SU-DHL-6 (cell line): ENCODE data around the gene ST7.
"Not testable (repeated sequence)": the region's sequence is repeated elsewhere in the genome, so short reads cannot be mapped to it uniquely, and the experiment has no call there.

ENCODE experiments used
- H2AFZ ChIP-seq: fragments of 200-600 bp; sonication (generic); 2 replicates; pipeline ENCODE4 v1.6.1; 2014; ENCODE audit warnings: low read depth, mild to moderate bottlenecking, moderate library complexity, mixed read lengths, antibody characterized with exemption, low read length; ENCODE audit not compliant: severe bottlenecking
- H3F3A ChIP-seq: fragments of 200-600 bp; shearing (Covaris generic); 2 replicates; pipeline ENCODE4 v1.6.0; 2016; ENCODE audit warnings: antibody characterized with exemption, mild to moderate bottlenecking; ENCODE audit not compliant: insufficient read depth
- H3K27ac ChIP-seq: fragments of 200-600 bp; sonication (generic); 2 replicates; pipeline ENCODE4 v1.5.1; 2016; ENCODE audit warnings: low read depth, mild to moderate bottlenecking, low read length, moderate library complexity, mixed read lengths
- H3K27me3 ChIP-seq: fragments of 200-600 bp; sonication (generic), shearing (Covaris generic); 2 replicates; pipeline ENCODE4 v1.6.0; 2014; ENCODE audit warnings: mild to moderate bottlenecking, low read length
- H3K36me3 ChIP-seq: fragments of 200-600 bp; sonication (generic); 2 replicates; pipeline ENCODE4 v1.6.1; 2014; ENCODE audit warnings: mild to moderate bottlenecking, low read length, mixed read lengths
- H3K4me2 ChIP-seq: fragments of 300-600, 200-600 bp; shearing (Covaris generic), sonication (generic); 2 replicates; pipeline ENCODE4 v1.6.0; 2014; ENCODE audit warnings: low read length, low read depth, mild to moderate bottlenecking; ENCODE audit not compliant: poor library complexity, severe bottlenecking
- H3K4me3 ChIP-seq: fragments of 200-600 bp; sonication (generic); 2 replicates; pipeline ENCODE4 v1.5.1; 2014; ENCODE audit warnings: antibody characterized with exemption, low read length, mild to moderate bottlenecking, mixed read lengths; ENCODE audit not compliant: insufficient read depth, poor library complexity, severe bottlenecking
- H3K79me2 ChIP-seq: fragments of 200-600 bp; sonication (generic); 2 replicates; pipeline ENCODE4 v1.6.1; 2014; ENCODE audit warnings: mild to moderate bottlenecking, low read length, moderate library complexity; ENCODE audit not compliant: insufficient read depth
- H3K9ac ChIP-seq: fragments of 200-600 bp; sonication (generic); 2 replicates; pipeline ENCODE4 v1.7.0; 2014; ENCODE audit warnings: mild to moderate bottlenecking, low read length
- H3K9me2 ChIP-seq: fragments of 200-600 bp; sonication (generic); replicated peaks from 2 replicates; pipeline ENCODE4 v1.6.1; 2014; ENCODE audit warnings: low read length; ENCODE audit not compliant: insufficient read depth
- H3K9me3 ChIP-seq: fragments of 200-600 bp; sonication (generic); 2 replicates; pipeline ENCODE4 v1.6.1; 2014; ENCODE audit warnings: low read length, mixed read lengths; ENCODE audit not compliant: insufficient read depth
- H4K20me1 ChIP-seq: fragments of 200-600 bp; sonication (generic); 2 replicates; pipeline ENCODE4 v1.6.1; 2014; ENCODE audit warnings: low read depth, mild to moderate bottlenecking, antibody characterized with exemption, low read length, moderate library complexity, mixed read lengths
- CTCF ChIP-seq: fragments of 200-600 bp; sonication (generic); IDR thresholded peaks from one replicate; pipeline ENCODE4 v1.5.1; 2017; ENCODE audit warnings: antibody characterized with exemption, mild to moderate bottlenecking, low read length, moderate library complexity; ENCODE audit not compliant: insufficient read depth, poor library complexity, severe bottlenecking
- EZH2phosphoT487 ChIP-seq: fragments of 200-600 bp; sonication (generic), shearing (Covaris generic); conservative IDR thresholded peaks from 2 replicates; pipeline ENCODE4 v1.6.1; 2018; ENCODE audit warnings: mild to moderate bottlenecking, antibody characterized with exemption, low read length, moderate library complexity, mixed read lengths

ST7 gene

DNA sequence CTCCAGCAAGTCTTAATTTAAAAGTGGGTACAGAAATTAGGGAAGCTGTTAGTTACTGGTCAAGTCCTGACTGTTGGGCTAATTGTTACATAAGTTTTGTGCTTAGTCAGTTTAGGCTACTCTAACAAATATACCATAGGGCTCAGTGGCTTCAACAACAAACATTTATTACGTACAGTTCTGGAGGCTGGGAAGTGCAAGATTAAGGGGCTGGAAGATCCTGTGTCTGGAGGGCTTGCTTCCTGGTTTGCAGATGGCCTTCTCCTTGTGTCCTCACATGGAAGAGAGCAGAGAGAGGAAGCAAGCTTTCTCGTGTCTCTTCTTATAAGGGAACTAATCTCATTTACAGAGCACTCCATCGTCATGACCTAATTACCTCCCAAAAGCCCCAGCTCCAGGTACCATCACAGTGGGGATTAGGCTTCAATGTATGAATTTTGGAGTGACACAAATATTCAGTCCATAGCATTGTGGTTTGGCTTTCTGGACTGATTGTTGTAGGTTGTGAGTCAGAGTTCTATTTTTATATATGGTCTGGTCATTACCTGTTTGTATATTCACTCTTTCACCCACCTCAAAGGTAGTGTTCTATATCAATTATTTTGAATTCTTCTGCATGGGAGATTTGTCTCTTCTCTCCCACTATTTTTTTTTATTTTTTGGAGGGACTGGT, 17.1 kb downstream of the ST7 start:
- Histone ChIP-seq H3K27me3 (no peaks in the 10 kb centered on the region), H3K79me2 (no peaks in the 10 kb centered on the region), H3K9me3 (no peaks in the 10 kb centered on the region), H3K9me2 (no peaks in the 10 kb centered on the region), H4K20me1 (no peaks in the 10 kb centered on the region), H2AFZ (no peak overlapping the region), H3K36me3 (no peaks in the 10 kb centered on the region), H3K9ac (no peak overlapping the region), H3F3A (no peaks in the 10 kb centered on the region), H3K4me3 (no peak overlapping the region), H3K4me2 (no peak overlapping the region), H3K27ac (no peak overlapping the region)
- TF ChIP-seq EZH2phosphoT487 (no peak), CTCF (no peak)

DNA sequence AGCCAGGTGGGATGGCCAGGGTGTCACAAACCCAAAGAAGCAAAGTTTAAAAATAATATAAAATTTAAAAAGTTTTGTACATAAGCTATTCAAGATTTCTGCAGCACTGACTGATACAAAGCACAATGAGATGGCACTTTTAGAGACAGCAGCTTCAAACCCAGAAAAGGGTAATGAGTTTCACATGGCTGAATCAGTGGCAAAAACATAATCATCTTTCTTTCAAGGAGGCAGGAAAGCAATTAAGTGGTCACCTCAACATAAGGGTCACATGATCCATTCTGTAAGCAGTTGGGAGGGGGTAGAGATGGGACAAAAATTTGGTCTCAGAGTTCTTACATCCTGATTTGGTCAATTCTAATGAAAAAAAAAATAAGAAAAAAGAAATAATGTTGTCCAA, 17.9 kb downstream of the ST7 start:
- H3K9me2 ChIP-seq, H4K20me1 ChIP-seq, H3K36me3 ChIP-seq, H3K9ac ChIP-seq, H3K9me3 ChIP-seq, H3K4me2 ChIP-seq, H3K79me2 ChIP-seq, H2AFZ ChIP-seq, H3F3A ChIP-seq, H3K27me3 ChIP-seq, H3K4me3 ChIP-seq, H3K27ac ChIP-seq: not testable (repeated sequence)

GRCh38 chr7:116971869-116972268, 18.6 kb downstream of the ST7 start:
- Histone ChIP-seq H3K4me2 (no peak overlapping the region), H3K79me2 (no peaks in the 10 kb centered on the region), H3K9me3 (no peaks in the 10 kb centered on the region), H3K36me3 (no peaks in the 10 kb centered on the region), H3K27me3 (no peaks in the 10 kb centered on the region), H2AFZ (no peak overlapping the region), H3F3A (no peaks in the 10 kb centered on the region), H4K20me1 (no peaks in the 10 kb centered on the region), H3K9ac (no peak overlapping the region), H3K27ac (no peak overlapping the region), H3K9me2 (no peaks in the 10 kb centered on the region), H3K4me3 (no peak overlapping the region)
- TF ChIP-seq CTCF (no peak), EZH2phosphoT487 (no peak)

- H4K20me1 ChIP-seq, H3K4me2 ChIP-seq, H3K27ac ChIP-seq, H3K36me3 ChIP-seq, H3K9me3 ChIP-seq, H3F3A ChIP-seq, H3K4me3 ChIP-seq, H3K79me2 ChIP-seq, H2AFZ ChIP-seq, H3K27me3 ChIP-seq, H3K9me2 ChIP-seq, H3K9ac ChIP-seq: not testable (repeated sequence)
These were observed 21.7 kb downstream of the ST7 start for GRCh38 chr7:116975024-116975423.
